Testis (tissue), 3 donors: ENCODE results near the gene VAT1. TPM values are rescaled to one million over a fixed set of nuclear protein-coding genes. Genes with fewer than 3 reads are reported as not detected.
"Not testable (repeated sequence)": the region's sequence is repeated elsewhere in the genome, so short reads cannot be mapped to it uniquely, and the experiment has no call there.

Experiments used
- DNase-seq: peaks from one replicate; pipeline ENCODE4 v3.0.0-alpha.2; 2019
- H3K27ac ChIP-seq, 2 donors: fragments of 200-600 bp; sonication (generic); one replicate each; pipeline ENCODE4 v1.5.1; 2019
- H3K27me3 ChIP-seq: fragments of 200-600 bp; sonication (generic); one replicate; pipeline ENCODE4 v1.5.1; 2019
- H3K36me3 ChIP-seq: fragments of 200-600 bp; sonication (generic); one replicate; pipeline ENCODE4 v1.5.1; 2017; ENCODE audit warnings: low read depth; ENCODE audit errors: missing control alignments
- H3K4me1 ChIP-seq: fragments of 200-600 bp; sonication (generic); one replicate; pipeline ENCODE4 v1.5.1; 2019
- H3K4me3 ChIP-seq, 2 donors: fragments of 200-600 bp; sonication (generic); one replicate each; pipeline ENCODE4 v1.5.1; 2017 to 2019
- H3K9me3 ChIP-seq: fragments of 200-600 bp; sonication (generic); one replicate; pipeline ENCODE4 v1.5.1; 2017
- POLR2A ChIP-seq: fragments of 450-650 bp; IDR thresholded peaks from one replicate; pipeline ENCODE4 v1.6.1; 2017; ENCODE audit warnings: antibody characterized with exemption, mild to moderate bottlenecking, moderate library complexity
- WGBS, 2 donors: methylation state at CpG; one replicate each; pipeline ENCODE4 v1.1.5; 2018; 5-methylcytosine and 5-hydroxymethylcytosine counted together
- intact Hi-C: fragments of 100-400 bp; cut with DNase I; formaldehyde crosslinking; loops from one replicate; pipeline ENCODE4 v1.15.1; 2023; ENCODE audit warnings: low total_unique reads
- polyA plus RNA-seq: library from polyadenylated mRNA; stranded (reverse); fragments of 350-450 nt; fragmentation: Illumina TruSeq; extraction: RNeasy Lipid Tissue Mini Kit (QIAGEN cat#74804); gene quantifications from one replicate; pipeline ENCODE4 v1.2.3, GENCODE V29; 2014; ENCODE audit warnings: low read depth, low replicate concordance; ENCODE audit not compliant: insufficient read depth
- total RNA-seq, 2 donors: library from RNA; depleted of rRNA; stranded (reverse); fragments of >200 nt; gene quantifications; one replicate each; pipeline ENCODE4 v1.2.3, GENCODE V29; 2016
- TF ChIP-seq, protein P1 (sequence below), 3 experiments: fragments of 450-650 bp in 2 of 3; fragments of 200-600 bp in 1 of 3; sonication (generic) in 1 of 3; IDR thresholded peaks; one replicate each; pipeline ENCODE4 v1.5.1; 2016 to 2019; ENCODE audit warnings: antibody characterized with exemption in 3 of 3, mild to moderate bottlenecking in 2 of 3, moderate library complexity in 1 of 3

VAT1 gene
- total and polyA plus RNA-seq, 3 donors from 2014 or later = 201 to 277 (median 204) TPM

DNA sequence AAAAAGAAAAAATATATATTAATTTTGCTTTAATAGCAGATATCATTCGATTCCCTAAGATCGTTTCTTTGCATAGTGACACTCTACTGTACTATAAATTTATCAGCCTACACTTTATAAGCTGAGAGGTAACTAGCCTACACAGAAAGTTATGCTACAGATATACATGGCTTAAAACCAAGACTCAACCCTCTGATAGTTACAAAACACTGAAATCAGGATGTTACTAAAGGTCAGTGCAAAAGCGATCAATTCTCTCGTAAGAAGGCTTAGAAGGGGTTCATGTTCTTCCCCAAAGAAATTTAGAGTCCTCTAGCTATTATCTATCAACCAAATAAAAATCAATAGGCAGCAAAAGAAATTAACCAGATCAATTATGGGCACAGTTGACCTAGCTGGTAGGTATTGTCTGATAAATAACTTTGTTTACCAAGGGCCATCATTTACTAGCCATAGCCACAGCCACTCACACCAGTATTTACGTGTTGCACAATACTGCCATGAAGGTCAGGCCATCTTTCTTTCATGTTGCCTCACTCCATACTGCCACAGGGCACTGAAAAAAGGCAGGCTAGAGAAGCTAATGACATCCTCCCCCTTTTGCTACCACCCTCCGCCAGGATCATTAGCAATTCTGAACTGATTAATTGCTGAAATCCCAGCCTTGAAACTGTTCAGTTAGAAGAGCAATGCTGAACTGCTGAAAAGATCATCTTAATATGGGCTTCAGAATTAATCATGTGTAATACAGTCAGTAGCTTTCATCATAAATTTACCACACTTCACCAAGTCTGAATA, 46.6 kb upstream of the VAT1 start:
- DNase-seq = no peak
- WGBS, 2 donors = 92% methylated on average over 6 of the region's 6 CpGs
- Histone ChIP-seq H3K4me3 (no peak overlapping the region), H3K27ac (no peak overlapping the region), H3K36me3 (no peaks in the 10 kb centered on the region), H3K27me3 (no peaks in the 10 kb centered on the region), H3K4me1 (no peaks in the 10 kb centered on the region), H3K9me3 (no peaks in the 10 kb centered on the region)
- TF ChIP-seq, protein P1, sequence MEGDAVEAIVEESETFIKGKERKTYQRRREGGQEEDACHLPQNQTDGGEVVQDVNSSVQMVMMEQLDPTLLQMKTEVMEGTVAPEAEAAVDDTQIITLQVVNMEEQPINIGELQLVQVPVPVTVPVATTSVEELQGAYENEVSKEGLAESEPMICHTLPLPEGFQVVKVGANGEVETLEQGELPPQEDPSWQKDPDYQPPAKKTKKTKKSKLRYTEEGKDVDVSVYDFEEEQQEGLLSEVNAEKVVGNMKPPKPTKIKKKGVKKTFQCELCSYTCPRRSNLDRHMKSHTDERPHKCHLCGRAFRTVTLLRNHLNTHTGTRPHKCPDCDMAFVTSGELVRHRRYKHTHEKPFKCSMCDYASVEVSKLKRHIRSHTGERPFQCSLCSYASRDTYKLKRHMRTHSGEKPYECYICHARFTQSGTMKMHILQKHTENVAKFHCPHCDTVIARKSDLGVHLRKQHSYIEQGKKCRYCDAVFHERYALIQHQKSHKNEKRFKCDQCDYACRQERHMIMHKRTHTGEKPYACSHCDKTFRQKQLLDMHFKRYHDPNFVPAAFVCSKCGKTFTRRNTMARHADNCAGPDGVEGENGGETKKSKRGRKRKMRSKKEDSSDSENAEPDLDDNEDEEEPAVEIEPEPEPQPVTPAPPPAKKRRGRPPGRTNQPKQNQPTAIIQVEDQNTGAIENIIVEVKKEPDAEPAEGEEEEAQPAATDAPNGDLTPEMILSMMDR (IDR thresholded peaks at IDR 0.05) = no peak
- no peak for TF ChIP-seq POLR2A
- intact Hi-C loops = no loop called here

DNA sequence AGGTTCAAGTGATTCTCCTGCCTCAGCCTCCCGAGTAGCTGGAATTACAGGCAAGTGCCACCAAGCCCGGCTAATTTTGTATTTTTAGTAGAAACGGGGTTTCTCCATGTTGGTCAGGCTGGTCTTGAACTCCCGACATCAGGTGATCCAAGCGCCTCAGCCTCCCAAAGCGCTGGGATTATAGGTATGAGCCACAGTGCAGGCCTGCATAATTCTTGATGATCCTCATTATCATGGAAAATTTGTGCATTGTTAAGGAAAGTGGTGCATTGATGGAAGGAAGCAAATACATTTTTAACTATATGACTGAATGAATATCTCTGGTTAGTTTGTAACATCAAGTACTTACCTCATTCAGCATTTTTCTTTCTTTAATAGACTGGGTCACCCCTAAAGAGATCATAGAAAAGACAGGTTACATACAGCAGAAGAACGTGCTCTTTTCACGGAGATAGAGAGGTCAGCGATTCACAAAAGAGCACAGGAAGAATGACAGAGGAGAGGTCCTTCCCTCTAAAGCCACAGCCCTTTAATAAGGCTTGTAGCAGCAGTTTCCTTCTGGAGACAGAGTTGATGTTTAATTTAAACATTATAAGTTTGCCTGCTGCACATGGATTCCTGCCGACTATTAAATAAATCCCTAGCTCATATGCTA, 40.9 kb upstream of the VAT1 start:
- H3K27ac ChIP-seq = no peak overlapping the region
- 95% methylated on average over 10 of the region's 10 CpGs for WGBS, 2 donors
- H3K4me3 ChIP-seq = no peak overlapping the region
- no peak for DNase-seq
- H3K4me1 ChIP-seq = no peaks in the 10 kb centered on the region
- no peaks in the 10 kb centered on the region for H3K27me3 ChIP-seq
- no peaks in the 10 kb centered on the region for H3K9me3 ChIP-seq
- no peak for TF ChIP-seq POLR2A
- TF ChIP-seq, protein P1 (IDR thresholded peaks at IDR 0.05) = no peak
- intact Hi-C loops = no loop called here
- no peaks in the 10 kb centered on the region for H3K36me3 ChIP-seq

DNA sequence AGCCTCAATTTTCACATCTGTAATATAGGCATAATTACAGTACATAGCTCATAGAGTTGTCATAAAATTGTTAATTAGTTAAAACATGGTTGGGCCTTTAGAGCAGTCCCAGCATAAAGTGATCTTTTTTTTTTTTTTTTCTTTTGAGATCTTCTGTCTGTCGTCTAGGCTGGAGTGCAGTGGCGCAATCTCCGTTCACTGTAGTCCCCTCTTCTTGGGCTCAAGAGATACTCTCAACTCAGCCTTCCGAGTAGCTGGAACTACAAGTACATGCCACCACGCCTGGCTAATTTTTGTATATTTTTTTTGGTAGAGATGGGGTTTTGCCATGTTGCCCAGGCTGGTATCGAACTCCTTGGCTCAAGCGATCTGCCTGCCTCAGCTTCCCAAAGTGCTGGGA, 33.9 kb upstream of the VAT1 start:
- 93 to 97% methylated on average over 7 of the region's 7 CpGs for WGBS, 2 donors
- H3K27me3 ChIP-seq = no peaks in the 10 kb centered on the region
- intact Hi-C loops = no loop called here
- TF ChIP-seq, protein P1 (IDR thresholded peaks at IDR 0.05) = no peak
- no peak for TF ChIP-seq POLR2A
- H3K9me3 ChIP-seq = no peaks in the 10 kb centered on the region
- no peak overlapping the region for H3K27ac ChIP-seq
- DNase-seq = no peak
- no peaks in the 10 kb centered on the region for H3K4me1 ChIP-seq
- no peak overlapping the region for H3K4me3 ChIP-seq
- H3K36me3 ChIP-seq = no peaks in the 10 kb centered on the region

DNA sequence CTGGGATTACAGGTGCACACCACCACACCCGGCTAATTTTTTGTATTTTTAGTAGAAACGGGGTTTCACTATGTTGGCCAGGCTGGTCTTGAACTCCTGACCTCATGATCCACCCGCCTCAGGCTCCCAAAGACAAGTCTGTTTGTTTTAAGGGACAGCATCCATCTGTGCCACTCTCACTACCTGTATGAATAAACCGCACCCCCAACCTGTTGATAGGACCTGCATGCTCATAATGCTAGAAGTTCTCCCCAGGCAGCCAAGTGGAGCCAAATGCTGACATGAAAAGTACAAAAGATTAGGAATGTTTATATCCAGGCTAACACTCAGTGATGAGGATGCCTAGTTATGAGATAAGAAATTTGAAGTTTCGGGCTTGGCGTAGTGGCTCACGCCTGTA, 30.8 kb upstream of the VAT1 start:
- H3K27ac ChIP-seq, H3K27me3 ChIP-seq, DNase-seq, H3K4me3 ChIP-seq, H3K4me1 ChIP-seq, H3K36me3 ChIP-seq, H3K9me3 ChIP-seq, intact Hi-C loops: not testable (repeated sequence)
- 92 to 97% methylated on average over 7 of the region's 7 CpGs for WGBS, 2 donors

DNA sequence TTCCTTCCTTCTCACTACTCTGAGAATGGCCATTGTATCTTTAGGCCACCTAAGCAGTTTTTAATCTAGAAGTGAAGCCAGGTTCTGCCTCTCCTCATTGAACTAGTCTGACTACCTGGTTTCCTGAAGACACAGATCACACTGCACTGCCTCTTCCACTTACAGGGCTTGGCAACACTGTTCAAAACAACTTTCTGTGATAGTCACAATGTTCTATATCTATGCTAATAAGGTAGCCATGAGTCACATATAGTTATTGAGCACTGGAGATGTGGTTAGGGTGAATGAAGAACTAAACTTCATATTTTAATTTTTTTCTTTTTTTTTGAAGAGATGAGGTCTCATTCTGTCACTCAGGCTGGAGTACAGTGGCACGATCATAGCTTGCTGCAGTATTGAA, 29.8 kb upstream of the VAT1 start:
- Histone ChIP-seq H3K36me3 (no peaks in the 10 kb centered on the region), H3K4me1 (no peaks in the 10 kb centered on the region), H3K27ac (no peak overlapping the region), H3K4me3 (no peak overlapping the region), H3K9me3 (no peaks in the 10 kb centered on the region), H3K27me3 (no peaks in the 10 kb centered on the region)
- DNase-seq = no peak
- 86 to 92% methylated on average over 1 of the region's 1 CpG for WGBS, 2 donors
- TF ChIP-seq, protein P1 (IDR thresholded peaks at IDR 0.05) = no peak
- no peak for TF ChIP-seq POLR2A
- intact Hi-C loops = no loop called here
